MG63 (cell line): ENCODE results near the gene NTRK2. TPM values are rescaled to one million over a fixed set of nuclear protein-coding genes. Genes with fewer than 3 reads are reported as not detected.
"Not testable (repeated sequence)": the region's sequence is repeated elsewhere in the genome, so short reads cannot be mapped to it uniquely, and the experiment has no call there.

Experiments used
- DNase-seq: peaks from one replicate; pipeline ENCODE4 v3.0.0-alpha.2; 2020
- H3K27me3 ChIP-seq: fragments of 250-450 bp; sonication (Bioruptor Pico); 2 replicates; pipeline ENCODE4 v1.5.1; 2020; ENCODE audit warnings: mild to moderate bottlenecking, moderate library complexity
- H3K36me3 ChIP-seq: fragments of 250-450 bp; sonication (Bioruptor Pico); 2 replicates; pipeline ENCODE4 v1.5.1; 2020; ENCODE audit warnings: mild to moderate bottlenecking, moderate library complexity
- H3K4me3 ChIP-seq: fragments of 250-450 bp; sonication (Bioruptor Pico); 2 replicates; pipeline ENCODE4 v1.5.1; 2020; ENCODE audit warnings: mild to moderate bottlenecking, moderate library complexity
- H3K9me3 ChIP-seq: fragments of 250-450 bp; sonication (Bioruptor Pico); 2 replicates; pipeline ENCODE4 v1.5.1; 2020; ENCODE audit warnings: mild to moderate bottlenecking, moderate library complexity
- total RNA-seq: library from RNA; depleted of rRNA; stranded (reverse); fragments of >200 nt; shearing (Covaris generic); gene quantifications from 2 replicates; pipeline ENCODE4 v1.2.3, GENCODE V29; 2014; ENCODE audit warnings: low replicate concordance

The NTRK2 gene
- total RNA-seq, 1 experiment from 2014 or later = not detected

GRCh38 chr9:84898618-84899017, 229.1 kb downstream of the NTRK2 start:
- not testable (repeated sequence) for H3K27me3 ChIP-seq, DNase-seq, H3K9me3 ChIP-seq, H3K4me3 ChIP-seq, H3K36me3 ChIP-seq

GRCh38 chr9:84899326-84899725, 229.8 kb downstream of the NTRK2 start:
- DNase-seq = no peak
- Histone ChIP-seq H3K9me3 (no peaks in the 10 kb centered on the region), H3K4me3 (no peak overlapping the region)

GRCh38 chr9:84900421-84900820, 230.9 kb downstream of the NTRK2 start:
- Histone ChIP-seq H3K27me3 (no peaks in the 10 kb centered on the region), H3K4me3 (no peak overlapping the region), H3K36me3 (no peaks in the 10 kb centered on the region), H3K9me3 (no peaks in the 10 kb centered on the region)
- DNase-seq = no peak

More at GRCh38 chr9:84899326-84899725, 229.8 kb downstream of the NTRK2 start:
- Histone ChIP-seq H3K27me3 (no peaks in the 10 kb centered on the region), H3K36me3 (no peaks in the 10 kb centered on the region)

GRCh38 chr9:84903963-84904362, 234.4 kb downstream of the NTRK2 start:
- Histone ChIP-seq H3K9me3 (no peaks in the 10 kb centered on the region), H3K27me3 (no peaks in the 10 kb centered on the region), H3K36me3 (no peaks in the 10 kb centered on the region), H3K4me3 (no peak overlapping the region)
- no peak for DNase-seq

DNA sequence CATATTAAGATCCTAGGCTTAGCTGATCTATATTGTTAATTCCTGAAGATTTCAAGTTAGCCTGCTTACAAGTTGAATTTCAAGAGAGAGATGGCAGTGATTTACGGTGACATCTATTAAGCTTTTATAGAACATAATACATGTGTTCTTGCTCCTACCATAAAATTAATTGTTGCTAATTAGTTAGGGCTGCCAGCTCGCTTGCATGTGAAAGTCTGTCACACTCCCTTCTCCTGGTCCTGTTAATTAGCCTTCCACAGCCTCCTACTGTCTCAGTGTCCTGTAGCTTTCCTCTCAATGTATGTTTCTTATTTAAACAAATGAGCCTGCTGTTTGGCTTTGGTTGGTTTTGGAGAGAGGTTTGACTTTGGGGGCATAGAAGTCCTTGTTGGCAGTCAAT, 247.2 kb downstream of the NTRK2 start:
- no peak for DNase-seq
- Histone ChIP-seq H3K36me3 (no peaks in the 10 kb centered on the region), H3K27me3 (no peaks in the 10 kb centered on the region; the same call in 1 of the 2 replicates), H3K4me3 (no peak overlapping the region), H3K9me3 (no peaks in the 10 kb centered on the region)

- Histone ChIP-seq H3K36me3 (no peaks in the 10 kb centered on the region), H3K9me3 (no peaks in the 10 kb centered on the region), H3K27me3 (no peaks in the 10 kb centered on the region; the same call in 1 of the 2 replicates), H3K4me3 (no peak overlapping the region)
- no peak for DNase-seq
Observed at GRCh38 chr9:84917366-84918070, 248.0 kb downstream of the NTRK2 start.

DNA sequence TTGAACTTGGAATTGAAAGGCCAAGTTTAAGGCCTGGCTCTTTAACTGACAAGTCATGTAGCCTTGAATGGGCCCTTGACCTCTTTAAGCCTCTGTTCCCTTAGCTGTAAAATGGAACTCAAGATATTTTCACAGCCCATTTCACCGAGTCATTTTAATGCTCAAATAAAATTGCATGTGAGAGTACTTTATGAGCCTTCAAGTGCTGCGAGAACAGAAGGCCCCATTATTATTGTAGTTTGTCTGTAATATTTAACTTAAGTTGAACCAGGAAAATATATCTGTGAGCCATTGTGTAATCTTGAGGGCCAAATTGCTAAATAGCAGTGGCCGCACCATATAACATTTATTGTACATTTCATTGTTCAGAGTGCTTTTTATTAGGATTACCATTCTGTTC, 249.9 kb downstream of the NTRK2 start:
- no peaks in the 10 kb centered on the region; the same call in 1 of the 2 replicates for H3K27me3 ChIP-seq
- DNase-seq = no peak
- H3K9me3 ChIP-seq = no peaks in the 10 kb centered on the region
- no peaks in the 10 kb centered on the region for H3K36me3 ChIP-seq
- no peak overlapping the region for H3K4me3 ChIP-seq

GRCh38 chr9:84921175-84921574, 251.6 kb downstream of the NTRK2 start:
- Histone ChIP-seq H3K9me3 (no peaks in the 10 kb centered on the region), H3K4me3 (no peak overlapping the region), H3K27me3 (no peaks in the 10 kb centered on the region; the same call in 1 of the 2 replicates), H3K36me3 (no peaks in the 10 kb centered on the region)
- no peak for DNase-seq

GRCh38 chr9:84922051-84922450, 252.5 kb downstream of the NTRK2 start:
- no peaks in the 10 kb centered on the region; the same call in 1 of the 2 replicates for H3K27me3 ChIP-seq
- H3K9me3 ChIP-seq = no peaks in the 10 kb centered on the region
- H3K4me3 ChIP-seq = no peak overlapping the region
- DNase-seq = no peak
- no peaks in the 10 kb centered on the region for H3K36me3 ChIP-seq

DNA sequence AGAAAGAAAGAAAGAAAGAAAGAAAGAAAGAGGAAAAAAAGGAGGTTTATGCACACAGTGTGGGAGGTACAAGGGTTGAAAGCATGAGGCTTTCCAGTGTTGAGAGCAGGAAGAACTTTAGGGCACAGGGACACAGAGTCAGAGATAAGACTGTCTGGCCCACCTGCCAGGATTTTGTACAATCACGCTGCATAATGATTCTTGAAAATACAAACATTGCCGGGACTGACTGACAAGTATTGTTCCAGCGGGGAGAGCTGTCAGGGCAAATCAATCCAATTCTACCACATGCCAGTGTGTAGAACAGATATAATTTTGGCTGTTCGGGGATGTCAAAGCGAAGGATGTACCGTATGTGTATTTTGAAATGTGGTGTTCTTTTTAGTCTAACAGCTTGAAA, 254.7 kb downstream of the NTRK2 start:
- H3K4me3 ChIP-seq = no peak overlapping the region
- no peaks in the 10 kb centered on the region for H3K9me3 ChIP-seq
- no peaks in the 10 kb centered on the region for H3K36me3 ChIP-seq
- no peaks in the 10 kb centered on the region for H3K27me3 ChIP-seq
- no peak for DNase-seq

- no peak overlapping the region for H3K4me3 ChIP-seq
- no peaks in the 10 kb centered on the region for H3K36me3 ChIP-seq
- H3K9me3 ChIP-seq = no peaks in the 10 kb centered on the region
- no peaks in the 10 kb centered on the region for H3K27me3 ChIP-seq
- DNase-seq = no peak
Observed at GRCh38 chr9:84925225-84925872, 255.8 kb downstream of the NTRK2 start.

DNA sequence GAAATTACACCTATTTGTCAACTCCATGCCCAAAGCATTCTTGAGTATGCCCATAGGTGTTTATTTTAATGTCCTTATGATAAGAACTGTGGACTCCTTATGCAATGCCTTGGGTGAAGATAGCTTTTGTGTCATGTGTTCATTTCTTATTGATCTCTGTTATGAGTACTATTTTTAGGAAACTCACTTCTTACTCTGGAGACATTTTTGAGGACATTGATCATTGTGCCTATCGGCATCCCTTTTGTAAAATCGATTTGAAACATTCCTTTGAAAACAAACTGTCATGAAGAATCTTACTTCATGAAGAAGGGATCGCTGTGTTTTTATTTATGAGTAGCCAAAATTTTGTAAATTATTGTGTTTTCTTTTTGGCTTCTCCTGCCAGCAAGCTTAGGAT, 257.3 kb downstream of the NTRK2 start:
- H3K27me3 ChIP-seq = no peaks in the 10 kb centered on the region
- no peak overlapping the region for H3K4me3 ChIP-seq
- DNase-seq = no peak
- no peaks in the 10 kb centered on the region for H3K9me3 ChIP-seq
- H3K36me3 ChIP-seq = no peaks in the 10 kb centered on the region

GRCh38 chr9:84928419-84928818, 258.9 kb downstream of the NTRK2 start:
- Histone ChIP-seq H3K36me3 (no peaks in the 10 kb centered on the region), H3K4me3 (no peak overlapping the region), H3K9me3 (no peaks in the 10 kb centered on the region), H3K27me3 (no peaks in the 10 kb centered on the region)
- no peak for DNase-seq

- Histone ChIP-seq H3K9me3 (no peaks in the 10 kb centered on the region), H3K36me3 (no peaks in the 10 kb centered on the region), H3K27me3 (no peaks in the 10 kb centered on the region), H3K4me3 (no peak overlapping the region)
- no peak for DNase-seq
Observed at GRCh38 chr9:84929068-84929467, 259.5 kb downstream of the NTRK2 start.

DNA sequence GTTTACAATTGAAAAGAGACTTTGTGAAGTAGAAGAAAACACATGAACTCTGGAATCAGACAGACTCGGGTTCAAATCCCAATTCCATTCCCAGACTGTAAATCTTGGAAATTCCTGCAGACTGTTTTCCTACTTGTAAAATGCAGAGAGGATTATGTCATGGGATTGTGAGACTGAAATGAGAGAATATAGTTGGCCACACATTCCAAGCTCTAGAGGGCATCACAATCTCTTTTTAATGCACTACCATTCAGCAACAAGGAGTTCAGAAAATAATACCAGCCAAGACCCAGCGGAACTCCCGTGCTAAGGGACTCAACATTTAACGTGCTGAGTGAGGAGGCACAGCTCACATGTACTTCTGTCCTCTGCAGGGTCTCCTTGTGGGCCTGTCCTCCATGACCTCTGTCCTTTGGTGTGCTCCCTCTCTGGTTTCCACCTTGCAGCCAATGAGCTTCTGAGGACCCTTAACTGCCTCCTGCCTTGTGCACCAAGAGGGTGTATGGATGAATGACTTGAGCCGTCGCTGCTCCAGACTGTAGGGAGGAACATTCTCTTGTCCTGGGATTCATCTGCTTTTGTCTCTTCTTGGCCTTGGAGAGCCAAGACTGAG, 263.5 kb downstream of the NTRK2 start:
- Histone ChIP-seq H3K4me3 (no peak overlapping the region), H3K36me3 (no peaks in the 10 kb centered on the region), H3K9me3 (no peaks in the 10 kb centered on the region), H3K27me3 (no peaks in the 10 kb centered on the region)
- no peak for DNase-seq

- Histone ChIP-seq H3K27me3 (no peaks in the 10 kb centered on the region), H3K4me3 (no peak overlapping the region), H3K36me3 (no peaks in the 10 kb centered on the region), H3K9me3 (no peaks in the 10 kb centered on the region)
- DNase-seq = no peak
Observed at GRCh38 chr9:84935528-84936117, 266.1 kb downstream of the NTRK2 start.

- no peak overlapping the region for H3K4me3 ChIP-seq
- no peaks in the 10 kb centered on the region for H3K9me3 ChIP-seq
- no peaks in the 10 kb centered on the region for H3K27me3 ChIP-seq
- no peaks in the 10 kb centered on the region for H3K36me3 ChIP-seq
- DNase-seq = no peak
Observed at GRCh38 chr9:84937180-84937579, 267.7 kb downstream of the NTRK2 start.
